SK-N-SH treated with all-trans-retinoic acid at 6 μM for 48 hours (cell line): ENCODE data around the gene MPI.
"Not testable (repeated sequence)": the region's sequence is repeated elsewhere in the genome, so short reads cannot be mapped to it uniquely, and the experiment has no call there.

Experiments used
- ARNTL ChIP-seq: fragments of 450-650 bp; formaldehyde crosslinking; IDR thresholded peaks from 2 replicates; pipeline ENCODE4 v1.5.0; 2020; ENCODE audit warnings: low read depth, mild to moderate bottlenecking, moderate library complexity, borderline replicate concordance
- GLIS3 ChIP-seq: fragments of 250-450 bp; sonication (Bioruptor Pico); IDR thresholded peaks from 2 replicates; pipeline ENCODE4 v1.5.0; 2020; ENCODE audit warnings: mild to moderate bottlenecking, moderate library complexity
- RARB ChIP-seq: fragments of 250-450 bp; sonication (Bioruptor Pico); IDR thresholded peaks from 2 replicates; pipeline ENCODE4 v1.8.0; 2021; ENCODE audit warnings: mild to moderate bottlenecking, moderate library complexity
- SNAI2 ChIP-seq: fragments of 250-450 bp; sonication (Bioruptor Pico); IDR thresholded peaks from 2 replicates; pipeline ENCODE4 v1.5.0; 2020; ENCODE audit warnings: mild to moderate bottlenecking, moderate library complexity
- ZFP3 ChIP-seq: fragments of 250-450 bp; sonication (Bioruptor Pico); IDR thresholded peaks from 2 replicates; pipeline ENCODE4 v1.5.0; 2020; ENCODE audit warnings: mild to moderate bottlenecking, moderate library complexity
- ZNF565 ChIP-seq: fragments of 450-650 bp; formaldehyde crosslinking; conservative IDR thresholded peaks from 2 replicates; pipeline ENCODE4 v1.5.0; 2020; ENCODE audit warnings: low read depth, mild to moderate bottlenecking, moderate library complexity
- TF ChIP-seq, protein P1 (sequence below): fragments of 250-450 bp; sonication (Bioruptor Pico); IDR thresholded peaks from 2 replicates; pipeline ENCODE4 v1.5.1; 2020; ENCODE audit warnings: low read depth, mild to moderate bottlenecking, moderate library complexity
- TF ChIP-seq, protein P2 (sequence below): fragments of 250-450 bp; sonication (Bioruptor Pico); IDR thresholded peaks from 2 replicates; pipeline ENCODE4 v1.5.0; 2020; ENCODE audit warnings: mild to moderate bottlenecking, moderate library complexity

DNA sequence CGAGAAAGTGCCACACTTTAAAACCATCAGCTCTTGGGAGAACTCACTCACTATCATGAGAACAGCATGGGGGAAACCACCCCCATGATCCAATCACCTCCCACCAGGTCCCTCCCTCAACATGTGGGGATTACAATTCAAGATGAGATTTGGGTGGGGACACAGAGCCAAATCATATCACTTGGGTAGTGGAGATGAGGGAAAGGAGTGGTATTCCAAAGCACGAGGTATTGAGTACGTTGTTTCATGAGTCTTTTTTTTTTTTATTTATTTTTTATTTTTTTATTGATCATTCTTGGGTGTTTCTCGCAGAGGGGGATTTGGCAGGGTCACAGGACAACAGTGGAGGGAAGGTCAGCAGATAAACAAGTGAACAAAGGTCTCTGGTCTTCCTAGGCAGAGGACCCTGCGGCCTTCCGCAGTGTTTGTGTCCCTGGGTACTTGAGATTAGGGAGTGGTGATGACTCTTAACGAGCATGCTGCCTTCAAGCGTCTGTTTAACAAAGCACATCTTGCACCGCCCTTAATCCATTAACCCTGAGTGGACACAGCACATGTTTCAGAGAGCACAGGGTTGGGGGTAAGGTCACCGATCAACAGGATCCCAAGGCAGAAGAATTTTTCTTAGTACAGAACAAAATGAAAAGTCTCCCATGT, 2.2 kb upstream of the MPI start:
- TF ChIP-seq ZNF565 (CRISPR knock-in tag); SNAI2 (CRISPR knock-in tag); ZFP3; ARNTL (CRISPR knock-in tag); GLIS3; RARB (CRISPR knock-in tag): not testable (repeated sequence)
- TF ChIP-seq, protein P1, sequence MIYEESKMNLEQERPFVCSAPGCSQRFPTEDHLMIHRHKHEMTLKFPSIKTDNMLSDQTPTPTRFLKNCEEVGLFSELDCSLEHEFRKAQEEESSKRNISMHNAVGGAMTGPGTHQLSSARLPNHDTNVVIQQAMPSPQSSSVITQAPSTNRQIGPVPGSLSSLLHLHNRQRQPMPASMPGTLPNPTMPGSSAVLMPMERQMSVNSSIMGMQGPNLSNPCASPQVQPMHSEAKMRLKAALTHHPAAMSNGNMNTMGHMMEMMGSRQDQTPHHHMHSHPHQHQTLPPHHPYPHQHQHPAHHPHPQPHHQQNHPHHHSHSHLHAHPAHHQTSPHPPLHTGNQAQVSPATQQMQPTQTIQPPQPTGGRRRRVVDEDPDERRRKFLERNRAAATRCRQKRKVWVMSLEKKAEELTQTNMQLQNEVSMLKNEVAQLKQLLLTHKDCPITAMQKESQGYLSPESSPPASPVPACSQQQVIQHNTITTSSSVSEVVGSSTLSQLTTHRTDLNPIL: not testable (repeated sequence)
- TF ChIP-seq, protein P2, sequence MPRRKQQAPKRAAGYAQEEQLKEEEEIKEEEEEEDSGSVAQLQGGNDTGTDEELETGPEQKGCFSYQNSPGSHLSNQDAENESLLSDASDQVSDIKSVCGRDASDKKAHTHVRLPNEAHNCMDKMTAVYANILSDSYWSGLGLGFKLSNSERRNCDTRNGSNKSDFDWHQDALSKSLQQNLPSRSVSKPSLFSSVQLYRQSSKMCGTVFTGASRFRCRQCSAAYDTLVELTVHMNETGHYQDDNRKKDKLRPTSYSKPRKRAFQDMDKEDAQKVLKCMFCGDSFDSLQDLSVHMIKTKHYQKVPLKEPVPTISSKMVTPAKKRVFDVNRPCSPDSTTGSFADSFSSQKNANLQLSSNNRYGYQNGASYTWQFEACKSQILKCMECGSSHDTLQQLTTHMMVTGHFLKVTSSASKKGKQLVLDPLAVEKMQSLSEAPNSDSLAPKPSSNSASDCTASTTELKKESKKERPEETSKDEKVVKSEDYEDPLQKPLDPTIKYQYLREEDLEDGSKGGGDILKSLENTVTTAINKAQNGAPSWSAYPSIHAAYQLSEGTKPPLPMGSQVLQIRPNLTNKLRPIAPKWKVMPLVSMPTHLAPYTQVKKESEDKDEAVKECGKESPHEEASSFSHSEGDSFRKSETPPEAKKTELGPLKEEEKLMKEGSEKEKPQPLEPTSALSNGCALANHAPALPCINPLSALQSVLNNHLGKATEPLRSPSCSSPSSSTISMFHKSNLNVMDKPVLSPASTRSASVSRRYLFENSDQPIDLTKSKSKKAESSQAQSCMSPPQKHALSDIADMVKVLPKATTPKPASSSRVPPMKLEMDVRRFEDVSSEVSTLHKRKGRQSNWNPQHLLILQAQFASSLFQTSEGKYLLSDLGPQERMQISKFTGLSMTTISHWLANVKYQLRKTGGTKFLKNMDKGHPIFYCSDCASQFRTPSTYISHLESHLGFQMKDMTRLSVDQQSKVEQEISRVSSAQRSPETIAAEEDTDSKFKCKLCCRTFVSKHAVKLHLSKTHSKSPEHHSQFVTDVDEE (CRISPR knock-in tag): not testable (repeated sequence)
